K562 (cell line): ENCODE measurements around the gene JADE2. TPM values are rescaled to one million over a fixed set of nuclear protein-coding genes. Genes with fewer than 3 reads are reported as not detected.

Experiments
- CTCF ChIP-seq, 3 experiments: IDR thresholded peaks in 2 of 3; conservative IDR thresholded peaks in 1 of 3; 2 replicates each; pipeline ENCODE4 v1.5.1; 2011 to 2012; ENCODE audit warnings: low read length in 3 of 3, mild to moderate bottlenecking in 3 of 3, control low read depth in 2 of 3, improper control_type of control experiment in 1 of 3, inconsistent platforms in 1 of 3, low read depth in 1 of 3, mixed read lengths in 1 of 3, moderate library complexity in 1 of 3; ENCODE audit not compliant: insufficient read depth in 2 of 3
- HDAC3 ChIP-seq: fragments of 450-650 bp; IDR thresholded peaks from 2 replicates; pipeline ENCODE4 v1.6.1; 2018; ENCODE audit warnings: borderline replicate concordance, mild to moderate bottlenecking, moderate library complexity; ENCODE audit not compliant: partially characterized antibody
- HMGN3 ChIP-seq: IDR thresholded peaks from 2 replicates; pipeline ENCODE4 v1.6.1; 2011; ENCODE audit warnings: borderline replicate concordance, low read depth, mild to moderate bottlenecking, mixed read lengths, low read length; ENCODE audit not compliant: insufficient read length; ENCODE audit errors: extremely low read depth
- HNRNPL ChIP-seq: fragments of 200-400 bp; formaldehyde crosslinking; IDR thresholded peaks from 2 replicates; pipeline ENCODE4 v1.6.1; 2017; ENCODE audit warnings: low read depth, mild to moderate bottlenecking, low read length
- NFYB ChIP-seq: IDR thresholded peaks from 2 replicates; pipeline ENCODE4 v1.6.1; 2011; ENCODE audit warnings: mild to moderate bottlenecking, moderate library complexity; ENCODE audit not compliant: insufficient read length; ENCODE audit errors: extremely low read depth
- NR4A1 ChIP-seq, 2 experiments: fragments of 250-450 bp in 1 of 2; fragments of 450-650 bp in 1 of 2; sonication (Bioruptor Pico) in 1 of 2; IDR thresholded peaks; 2 replicates each; pipeline versions ENCODE4 v1.4.0 to v1.6.1; 2016 to 2020; ENCODE audit warnings: mild to moderate bottlenecking in 2 of 2, missing compliant biosample characterization in 1 of 2, missing genetic modification characterization in 1 of 2, moderate library complexity in 1 of 2
- RBM25 ChIP-seq: fragments of 200-400 bp; formaldehyde crosslinking; IDR thresholded peaks from 2 replicates; pipeline ENCODE4 v1.6.1; 2018; ENCODE audit warnings: low read length, low read depth, moderate library complexity; ENCODE audit not compliant: severe bottlenecking
- SRF ChIP-seq, 2 experiments: fragments of 250-450, 450-650 bp in 1 of 2; sonication (Bioruptor Pico) in 1 of 2; sonication (generic) in 1 of 2; formaldehyde crosslinking; IDR thresholded peaks; 2 replicates each; pipeline versions ENCODE4 v1.5.0 to v1.5.1; 2020 to 2022; ENCODE audit warnings: mild to moderate bottlenecking in 1 of 2, missing genetic modification reagents in 1 of 2
- STAG1 ChIP-seq: sonication (generic); formaldehyde crosslinking; IDR thresholded peaks from 2 replicates; pipeline ENCODE4 v1.5.0; 2020; ENCODE audit warnings: missing genetic modification reagents, borderline replicate concordance
- TRIM25 ChIP-seq: fragments of 450-650 bp; IDR thresholded peaks from 2 replicates; pipeline ENCODE4 v1.7.0; 2016; ENCODE audit warnings: borderline replicate concordance
- ZBTB1 ChIP-seq: sonication (generic); formaldehyde crosslinking; IDR thresholded peaks from 2 replicates; pipeline ENCODE4 v1.8.1; 2023; ENCODE audit warnings: missing genetic modification reagents, low read depth, mild to moderate bottlenecking, borderline replicate concordance
- ZBTB7A ChIP-seq: IDR thresholded peaks from 2 replicates; pipeline ENCODE4 v1.6.1; 2011; ENCODE audit warnings: low read depth, mild to moderate bottlenecking, low read length, moderate library complexity, borderline replicate concordance; ENCODE audit not compliant: control insufficient read depth
- ZC3H11A ChIP-seq: IDR thresholded peaks from 2 replicates; pipeline ENCODE4 v1.6.1; 2012; ENCODE audit warnings: low read depth, low read length, improper control_type of control experiment
- ZFP36 ChIP-seq: fragments of 150-350 bp; IDR thresholded peaks from 2 replicates; pipeline ENCODE4 v1.6.1; 2018; ENCODE audit warnings: low read length, low read depth; ENCODE audit not compliant: partially characterized antibody
- ZKSCAN3 ChIP-seq: fragments of 250-450 bp; sonication (Bioruptor Pico); IDR thresholded peaks from 2 replicates; pipeline ENCODE4 v1.4.0; 2020
- ZNF133 ChIP-seq: fragments of 250-450 bp; sonication (Bioruptor Pico); IDR thresholded peaks from 2 replicates; pipeline ENCODE4 v1.4.0; 2020; ENCODE audit warnings: mild to moderate bottlenecking
- ZNF134 ChIP-seq: fragments of 250-450 bp; sonication (Bioruptor Pico); conservative IDR thresholded peaks from 2 replicates; pipeline ENCODE4 v1.4.0; 2020
- ZNF174 ChIP-seq: fragments of 250-450 bp; sonication (Bioruptor Pico); IDR thresholded peaks from 2 replicates; pipeline ENCODE4 v1.4.0; 2020; ENCODE audit warnings: mild to moderate bottlenecking
- ZNF24 ChIP-seq: fragments of 450-650 bp; IDR thresholded peaks from 2 replicates; pipeline ENCODE4 v1.6.1; 2016
- ZNF717 ChIP-seq: fragments of 250-450 bp; sonication (Bioruptor Pico); IDR thresholded peaks from 2 replicates; pipeline ENCODE4 v1.5.0; 2021
- ZNF780A ChIP-seq: fragments of 250-450 bp; sonication (Bioruptor Pico); IDR thresholded peaks from 2 replicates; pipeline ENCODE4 v1.5.0; 2021; ENCODE audit warnings: mild to moderate bottlenecking
- ZZZ3 ChIP-seq: fragments of 450-650 bp; IDR thresholded peaks from 2 replicates; pipeline ENCODE4 v1.6.1; 2016; ENCODE audit warnings: antibody characterized with exemption, mild to moderate bottlenecking, moderate library complexity
- polyA plus RNA-seq, 8 experiments: library from polyadenylated mRNA; depleted of rRNA in 4 of 8; stranded (reverse) in 5 of 8; unstranded in 3 of 8; fragments of >200 nt; fragmentation: Nextera tagmentation in 2 of 8; fragmentation: Illumina TruSeq in 1 of 8; extraction: Ambion mirVana in 2 of 8; extraction: Trizol in 1 of 8; gene quantifications; 2 replicates each; pipeline versions ENCODE4 v1.2.1 to v1.2.3, GENCODE V29; 2011 to 2014; ENCODE audit warnings: inconsistent platforms in 1 of 8, missing spikeins in 1 of 8
- total RNA-seq, 7 experiments: library from RNA; depleted of rRNA in 6 of 7; stranded (reverse); fragments of >200 nt in 6 of 7; fragmentation: Illumina TruSeq in 2 of 7; extraction: Trizol in 2 of 7; gene quantifications; 2 replicates each; pipeline versions ENCODE4 v1.2.1 to v1.2.3, GENCODE V29; 2011 to 2021; ENCODE audit warnings: low replicate concordance in 1 of 7
- TF ChIP-seq, protein P1 (sequence below), 2 experiments: fragments of 200-800 bp in 1 of 2; sonication (Bioruptor generic) in 1 of 2; sonication (generic) in 1 of 2; formaldehyde crosslinking in 1 of 2; IDR thresholded peaks in 1 of 2; conservative IDR thresholded peaks in 1 of 2; 2 replicates each; pipeline versions ENCODE4 v1.5.0 to v1.6.1; 2016 to 2020; ENCODE audit warnings: missing compliant biosample characterization in 1 of 2, missing genetic modification characterization in 1 of 2, missing genetic modification reagents in 1 of 2

Gene JADE2
- total and polyA plus RNA-seq, 9 of the 15 experiments (the other 6 are each of a cell fraction or from before 2014, with no cell fraction given): 0.50 to 23.3 (median 9.1) TPM

DNA sequence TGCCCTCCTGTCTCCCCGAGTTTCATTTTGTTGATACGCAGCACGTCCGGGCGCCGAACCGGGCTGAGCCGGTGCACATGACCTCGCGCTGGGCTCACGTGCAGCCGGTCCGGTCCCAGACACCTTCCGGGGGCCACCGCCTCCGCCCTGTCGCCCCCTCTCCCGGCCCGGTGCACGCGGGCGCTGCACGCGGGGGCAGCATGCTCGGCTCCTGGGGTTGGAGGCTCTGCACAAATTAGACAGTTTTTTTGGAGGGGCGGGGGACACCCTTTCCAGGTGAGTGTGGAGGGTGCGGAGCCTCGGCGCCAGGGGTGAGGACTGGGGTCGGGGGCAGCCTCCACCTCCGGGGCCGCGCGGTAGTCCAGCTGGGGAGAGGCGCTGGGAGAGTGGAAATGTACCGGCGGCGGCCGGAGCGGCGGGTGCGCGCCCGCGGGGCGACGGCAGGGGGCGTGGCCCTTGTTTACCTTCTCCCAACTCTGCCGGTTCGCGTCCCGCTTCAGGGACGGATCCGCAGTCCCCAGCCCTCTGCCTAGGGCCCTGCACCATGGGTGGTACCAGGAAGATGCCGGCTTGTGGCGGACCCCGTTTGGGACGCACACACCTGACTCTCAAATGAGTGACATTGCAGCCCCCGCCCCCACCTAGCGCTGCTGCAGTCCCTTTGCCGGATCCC lies 1.1 kb downstream of the JADE2 start (continued):
- TF ChIP-seq NR4A1 (CRISPR knock-in tag; IDR thresholded peaks at IDR 0.05): no peak
- no peak for TF ChIP-seq NR4A1 (tag; IDR thresholded peaks at IDR 0.05)
- TF ChIP-seq ZC3H11A: no peak
- no peak for TF ChIP-seq STAG1 (CRISPR knock-in tag)
- TF ChIP-seq SRF (CRISPR knock-in tag; IDR thresholded peaks at IDR 0.05): no peak
- TF ChIP-seq HDAC3: no peak
- no peak for TF ChIP-seq TRIM25
- TF ChIP-seq CTCF (IDR thresholded peaks at IDR 0.05 in 2 of 3, conservative IDR thresholded peaks at IDR 0.05 in 1 of 3; ENCODE audit: insufficient read depth in 2 of 3, low read depth in 1 of 3, low read length in 3 of 3): peak; percentile 43 to 52 (median 49); a peak in 5 of 6 replicates
- no peak for TF ChIP-seq ZNF133
- no peak for TF ChIP-seq ZKSCAN3 (CRISPR knock-in tag)
- no peak for TF ChIP-seq HNRNPL
- TF ChIP-seq ZBTB1: 0 out of 2 replicates have a peak, but pooled peaks have one; percentile 62
- TF ChIP-seq ZNF717 (CRISPR knock-in tag): no peak
- peak; percentile 67 for TF ChIP-seq HMGN3
- TF ChIP-seq ZNF174 (CRISPR knock-in tag): no peak
- peak; percentile 43; the same call in 1 of the 2 replicates for TF ChIP-seq ZBTB7A
- TF ChIP-seq RBM25: no peak
- TF ChIP-seq ZFP36: no peak
- no peak for TF ChIP-seq ZNF24
- no peak for TF ChIP-seq NFYB
- no peak for TF ChIP-seq ZZZ3
- no peak for TF ChIP-seq ZNF134 (CRISPR knock-in tag)
- TF ChIP-seq ZNF780A (CRISPR knock-in tag): no peak
- TF ChIP-seq, protein P1, sequence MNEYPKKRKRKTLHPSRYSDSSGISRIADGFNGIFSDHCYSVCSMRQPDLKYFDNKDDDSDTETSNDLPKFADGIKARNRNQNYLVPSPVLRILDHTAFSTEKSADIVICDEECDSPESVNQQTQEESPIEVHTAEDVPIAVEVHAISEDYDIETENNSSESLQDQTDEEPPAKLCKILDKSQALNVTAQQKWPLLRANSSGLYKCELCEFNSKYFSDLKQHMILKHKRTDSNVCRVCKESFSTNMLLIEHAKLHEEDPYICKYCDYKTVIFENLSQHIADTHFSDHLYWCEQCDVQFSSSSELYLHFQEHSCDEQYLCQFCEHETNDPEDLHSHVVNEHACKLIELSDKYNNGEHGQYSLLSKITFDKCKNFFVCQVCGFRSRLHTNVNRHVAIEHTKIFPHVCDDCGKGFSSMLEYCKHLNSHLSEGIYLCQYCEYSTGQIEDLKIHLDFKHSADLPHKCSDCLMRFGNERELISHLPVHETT (CRISPR knock-in tag; conservative IDR thresholded peaks at IDR 0.05 in 1 of 2, IDR thresholded peaks at IDR 0.05 in 1 of 2): peak in 1 of 2 experiments; percentile 78; a peak in 2 of 4 replicates
